Astrocyte (in vitro differentiated cells and primary cell): Measurements from ENCODE around the gene ADGRD1. TPM values are rescaled to one million over a fixed set of nuclear protein-coding genes. Genes with fewer than 3 reads are reported as not detected.

Source experiments
- DNase-seq: peaks from one replicate; pipeline ENCODE4 v3.0.0-alpha.2; 2010; ENCODE audit warnings: low read depth
- FAIRE-seq: peaks from 2 replicates; lab custom pipeline; 2011; peaks lifted over from hg19 to GRCh38; lab: Jason Lieb, UNC
- H2AFZ ChIP-seq: 2 replicates; pipeline ENCODE4 v1.6.0; 2012; ENCODE audit warnings: low read depth, low read length, inconsistent platforms
- H3K27ac ChIP-seq: 2 replicates; pipeline ENCODE4 v1.5.1; 2011; ENCODE audit warnings: low read depth, low read length, inconsistent platforms
- H3K27me3 ChIP-seq: 2 replicates; pipeline ENCODE4 v1.6.0; 2011; ENCODE audit warnings: low read length, inconsistent platforms; ENCODE audit not compliant: insufficient read depth
- H3K36me3 ChIP-seq: 2 replicates; pipeline ENCODE4 v1.5.1; 2011; ENCODE audit warnings: low read length, inconsistent platforms; ENCODE audit not compliant: insufficient read depth
- H3K4me1 ChIP-seq: 2 replicates; pipeline ENCODE4 v1.5.1; 2011; ENCODE audit warnings: low read length, inconsistent platforms; ENCODE audit not compliant: insufficient read depth
- H3K4me2 ChIP-seq: 2 replicates; pipeline ENCODE4 v1.6.0; 2012; ENCODE audit warnings: low read length, inconsistent platforms
- H3K4me3 ChIP-seq: 2 replicates; pipeline ENCODE4 v1.5.1; 2011; ENCODE audit warnings: low read depth, mild to moderate bottlenecking, low read length, inconsistent platforms; ENCODE audit not compliant: insufficient read depth
- H3K79me2 ChIP-seq: 2 replicates; pipeline ENCODE4 v1.6.0; 2012; ENCODE audit warnings: mild to moderate bottlenecking, low read length, inconsistent platforms; ENCODE audit not compliant: insufficient read depth
- H3K9ac ChIP-seq: 2 replicates; pipeline ENCODE4 v1.6.0; 2012; ENCODE audit warnings: mild to moderate bottlenecking, low read length, inconsistent platforms
- H3K9me3 ChIP-seq: 2 replicates; pipeline ENCODE4 v1.5.1; 2012; ENCODE audit warnings: low read depth, mild to moderate bottlenecking, low read length, inconsistent platforms; ENCODE audit not compliant: insufficient read depth
- H4K20me1 ChIP-seq: 2 replicates; pipeline ENCODE4 v1.6.0; 2012; ENCODE audit warnings: low read length, inconsistent platforms; ENCODE audit not compliant: insufficient read depth
- H3K27ac Mint-ChIP-seq: one replicate; pipeline ENCODE4 v1.8.0; 2021; ENCODE audit warnings: mild to moderate bottlenecking, mixed read lengths; ENCODE audit not compliant: unreplicated experiment
- H3K27me3 Mint-ChIP-seq: one replicate; pipeline ENCODE4 v1.8.0; 2021; ENCODE audit warnings: low read depth, mixed read lengths; ENCODE audit not compliant: unreplicated experiment
- H3K36me3 Mint-ChIP-seq: one replicate; pipeline ENCODE4 v1.8.0; 2021; ENCODE audit warnings: low read depth, mixed read lengths; ENCODE audit not compliant: unreplicated experiment
- H3K4me1 Mint-ChIP-seq: one replicate; pipeline ENCODE4 v1.8.0; 2021; ENCODE audit warnings: low read depth, mixed read lengths; ENCODE audit not compliant: unreplicated experiment
- H3K4me3 Mint-ChIP-seq: one replicate; pipeline ENCODE4 v1.8.0; 2021; ENCODE audit warnings: mild to moderate bottlenecking, moderate library complexity, mixed read lengths; ENCODE audit not compliant: unreplicated experiment
- H3K9me3 Mint-ChIP-seq: one replicate; pipeline ENCODE4 v1.8.0; 2021; ENCODE audit warnings: mild to moderate bottlenecking, mixed read lengths; ENCODE audit not compliant: unreplicated experiment
- EZH2 ChIP-seq: IDR thresholded peaks from 2 replicates; pipeline ENCODE4 v1.6.1; 2012; ENCODE audit warnings: mild to moderate bottlenecking, low read length, inconsistent platforms; ENCODE audit not compliant: insufficient read depth
- total RNA-seq: library from RNA; stranded (reverse); gene quantifications from 2 replicates; pipeline ENCODE4 v1.2.1, GENCODE V29; 2021
- TF ChIP-seq, protein P1 (sequence below): IDR thresholded peaks from 2 replicates; pipeline ENCODE4 v1.5.1; 2011; ENCODE audit warnings: low read depth, mild to moderate bottlenecking, inconsistent platforms, low read length, moderate library complexity; ENCODE audit not compliant: insufficient read depth

The ADGRD1 gene
- total RNA-seq, 1 donor from 2014 or later: 3.0 TPM

- TF ChIP-seq EZH2: no peak
- TF ChIP-seq, protein P1, sequence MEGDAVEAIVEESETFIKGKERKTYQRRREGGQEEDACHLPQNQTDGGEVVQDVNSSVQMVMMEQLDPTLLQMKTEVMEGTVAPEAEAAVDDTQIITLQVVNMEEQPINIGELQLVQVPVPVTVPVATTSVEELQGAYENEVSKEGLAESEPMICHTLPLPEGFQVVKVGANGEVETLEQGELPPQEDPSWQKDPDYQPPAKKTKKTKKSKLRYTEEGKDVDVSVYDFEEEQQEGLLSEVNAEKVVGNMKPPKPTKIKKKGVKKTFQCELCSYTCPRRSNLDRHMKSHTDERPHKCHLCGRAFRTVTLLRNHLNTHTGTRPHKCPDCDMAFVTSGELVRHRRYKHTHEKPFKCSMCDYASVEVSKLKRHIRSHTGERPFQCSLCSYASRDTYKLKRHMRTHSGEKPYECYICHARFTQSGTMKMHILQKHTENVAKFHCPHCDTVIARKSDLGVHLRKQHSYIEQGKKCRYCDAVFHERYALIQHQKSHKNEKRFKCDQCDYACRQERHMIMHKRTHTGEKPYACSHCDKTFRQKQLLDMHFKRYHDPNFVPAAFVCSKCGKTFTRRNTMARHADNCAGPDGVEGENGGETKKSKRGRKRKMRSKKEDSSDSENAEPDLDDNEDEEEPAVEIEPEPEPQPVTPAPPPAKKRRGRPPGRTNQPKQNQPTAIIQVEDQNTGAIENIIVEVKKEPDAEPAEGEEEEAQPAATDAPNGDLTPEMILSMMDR: no peak
- no peaks in the 10 kb centered on the region for H4K20me1 ChIP-seq
- Mint-ChIP-seq H3K27ac (no peak overlapping the region), H3K4me1 (peaks cover 11% of the 10 kb centered on the region), H3K27me3 (peaks cover 33% of the 10 kb centered on the region), H3K36me3 (peaks cover 2% of the 10 kb centered on the region), H3K9me3 (peaks cover 5% of the 10 kb centered on the region), H3K4me3 (no peak overlapping the region)
- no peak overlapping the region for H3K4me2 ChIP-seq
- H3K27me3 ChIP-seq: no peaks in the 10 kb centered on the region
- H2AFZ ChIP-seq: no peak overlapping the region
- no peak for DNase-seq
- no peak overlapping the region for H3K4me3 ChIP-seq
- H3K36me3 ChIP-seq: no peaks in the 10 kb centered on the region
- no peak overlapping the region for H3K27ac ChIP-seq
- FAIRE-seq: no peak
- no peaks in the 10 kb centered on the region for H3K9me3 ChIP-seq
- no peak overlapping the region for H3K9ac ChIP-seq
- H3K4me1 ChIP-seq: no peaks in the 10 kb centered on the region
- no peaks in the 10 kb centered on the region for H3K79me2 ChIP-seq
Observed at GRCh38 chr12:131116468-131117117, 162.9 kb downstream of the ADGRD1 start.

GRCh38 chr12:131117438-131118245 lies 163.9 kb downstream of the ADGRD1 start:
- no peaks in the 10 kb centered on the region for H3K36me3 ChIP-seq
- H2AFZ ChIP-seq: no peak overlapping the region
- Mint-ChIP-seq H3K4me1 (peaks cover 4% of the 10 kb centered on the region), H3K36me3 (peaks cover 2% of the 10 kb centered on the region), H3K4me3 (no peak overlapping the region), H3K27ac (no peak overlapping the region), H3K27me3 (peaks cover 33% of the 10 kb centered on the region), H3K9me3 (peaks cover 5% of the 10 kb centered on the region)
- no peak for DNase-seq
- FAIRE-seq: no peak
- no peak for TF ChIP-seq EZH2
- TF ChIP-seq, protein P1: no peak
- H3K9me3 ChIP-seq: no peaks in the 10 kb centered on the region
- no peaks in the 10 kb centered on the region for H3K27me3 ChIP-seq
- H3K27ac ChIP-seq: no peak overlapping the region
- no peak overlapping the region for H3K9ac ChIP-seq
- H3K4me1 ChIP-seq: no peaks in the 10 kb centered on the region
- no peak overlapping the region for H3K4me2 ChIP-seq
- no peak overlapping the region for H3K4me3 ChIP-seq
- H4K20me1 ChIP-seq: no peaks in the 10 kb centered on the region
- no peaks in the 10 kb centered on the region for H3K79me2 ChIP-seq
